HepG2 (cell line): ENCODE data around the gene F8A1.

Experiments
- ETV5 ChIP-seq: IDR thresholded peaks from 2 replicates; pipeline ENCODE4 v1.6.1; 2018; ENCODE audit warnings: missing biosample characterization, missing genetic modification reagents, inconsistent platforms, borderline replicate concordance
- GABPA ChIP-seq, 2 experiments: IDR thresholded peaks; 2 replicates each; pipeline ENCODE4 v1.6.1; 2011 to 2016; ENCODE audit warnings: low read depth in 2 of 2, low read length in 1 of 2, missing biosample characterization in 1 of 2, missing genetic modification characterization in 1 of 2
- U2AF2 ChIP-seq: fragments of 200-400 bp; formaldehyde crosslinking; IDR thresholded peaks from 2 replicates; pipeline ENCODE4 v1.6.1; 2017; ENCODE audit warnings: low read depth, mild to moderate bottlenecking, low read length

DNA sequence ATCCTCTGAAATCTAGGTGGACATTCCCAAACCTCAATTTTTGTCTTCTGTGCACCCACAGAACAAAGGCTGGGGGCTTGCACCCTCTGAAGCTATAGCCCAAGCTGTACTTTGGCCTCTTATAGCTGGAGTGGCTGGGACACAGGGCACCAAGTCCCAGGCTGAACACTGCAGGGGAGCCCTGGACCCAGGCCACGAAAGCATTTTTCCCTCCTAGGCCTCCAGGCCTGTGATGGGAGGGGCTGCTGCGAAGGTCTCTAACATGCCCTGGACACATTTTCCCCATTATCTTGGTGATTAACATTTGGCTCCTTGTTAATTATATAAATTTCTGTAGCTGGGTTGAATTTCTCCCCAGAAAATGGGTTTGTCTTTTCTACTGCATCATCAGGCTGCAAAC lies 27.9 kb downstream of the F8A1 start:
- TF ChIP-seq ETV5 (CRISPR knock-in tag) (no peak), U2AF2 (no peak), GABPA (IDR thresholded peaks at IDR 0.05; ENCODE audit: low read depth, low read length) (no peak), GABPA (CRISPR knock-in tag; IDR thresholded peaks at IDR 0.05; ENCODE audit: low read depth) (no peak)
